Eye (tissue), 1 donor: Measurements from ENCODE around the gene GPR152.
"Not testable (repeated sequence)": the region's sequence is repeated elsewhere in the genome, so short reads cannot be mapped to it uniquely, and the experiment has no call there.

Experiments used
- DNase-seq: peaks from one replicate; pipeline ENCODE4 v3.0.0-alpha.2; 2015

GPR152 gene

GRCh38 chr11:67489203-67489884 lies 36.8 kb upstream of the GPR152 start:
- DNase-seq: no peak

- no peak for DNase-seq
Observed at GRCh38 chr11:67486481-67487195, 34.1 kb upstream of the GPR152 start.

- DNase-seq: not testable (repeated sequence)
Observed at GRCh38 chr11:67485873-67486361, 33.4 kb upstream of the GPR152 start.

GRCh38 chr11:67484847-67485311 lies 32.4 kb upstream of the GPR152 start:
- no peak for DNase-seq

GRCh38 chr11:67483831-67484665 lies 31.5 kb upstream of the GPR152 start:
- DNase-seq: no peak

GRCh38 chr11:67482827-67483798 lies 30.6 kb upstream of the GPR152 start, which contains the start of gene AIP:
Gene AIP (plus strand): TSS chr11:67483026. CDS start chr11:67483159, 133 bp downstream.
- DNase-seq: peak; percentile 100

GRCh38 chr11:67482275-67482826 lies 29.8 kb upstream of the GPR152 start:
- no peak for DNase-seq

GRCh38 chr11:67477344-67478050 lies 25.0 kb upstream of the GPR152 start:
- DNase-seq: not testable (repeated sequence)

GRCh38 chr11:67476692-67477091 lies 24.2 kb upstream of the GPR152 start:
- DNase-seq: not testable (repeated sequence)

- DNase-seq: no peak
Observed at GRCh38 chr11:67472882-67473281, 20.4 kb upstream of the GPR152 start.

- no peak for DNase-seq
Observed at GRCh38 chr11:67470337-67471002, 17.9 kb upstream of the GPR152 start.

GRCh38 chr11:67469508-67469811 lies 16.9 kb upstream of the GPR152 start:
- no peak for DNase-seq

GRCh38 chr11:67468759-67469507 lies 16.4 kb upstream of the GPR152 start, which contains the start of gene TMEM134:
Gene TMEM134 (minus strand): TSS chr11:67469251. CDS start chr11:67469192, 59 bp downstream.
- peak; percentile 96 for DNase-seq

- no peak for DNase-seq
Observed at GRCh38 chr11:67468456-67468758, 15.9 kb upstream of the GPR152 start.

- DNase-seq: no peak
Observed at GRCh38 chr11:67468056-67468455, 15.5 kb upstream of the GPR152 start.

- no peak for DNase-seq
Observed at GRCh38 chr11:67466962-67467771, 14.6 kb upstream of the GPR152 start.

GRCh38 chr11:67466367-67466766 lies 13.8 kb upstream of the GPR152 start:
- no peak for DNase-seq

GRCh38 chr11:67465530-67465929 lies 13.0 kb upstream of the GPR152 start:
- DNase-seq: not testable (repeated sequence)

GRCh38 chr11:67465189-67465510 lies 12.6 kb upstream of the GPR152 start:
- no peak for DNase-seq
